ENCODE data around the gene MINDY3. TPM values are rescaled to one million over a fixed set of nuclear protein-coding genes. Genes with fewer than 3 reads are reported as not detected.
A peak's percentile ranks its signal among the peaks of the same experiment; 100 is the strongest.

The MINDY3 gene
- total RNA-seq, 1 donor: 43.6 TPM

DNA sequence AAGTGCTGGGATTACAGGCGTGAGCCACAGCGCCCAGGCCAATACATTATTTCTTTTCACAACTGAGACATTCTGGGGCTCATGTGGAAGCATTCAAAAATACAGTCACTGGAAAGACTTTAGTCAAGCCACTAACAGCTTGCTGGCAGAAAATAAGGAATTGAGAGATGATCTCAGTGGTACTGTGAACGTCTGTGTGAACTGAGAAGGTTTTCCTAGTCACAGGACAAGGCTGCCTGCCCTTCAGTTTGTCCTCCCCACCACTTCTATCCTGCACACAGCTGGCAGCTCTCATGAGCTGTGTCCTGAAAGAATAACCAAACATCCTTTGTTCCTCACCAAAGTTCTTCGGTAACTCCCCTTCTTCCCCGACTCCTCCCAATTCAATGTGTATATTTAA is 109.3 kb downstream of the MINDY3 start:
- TF ChIP-seq, protein P1, sequence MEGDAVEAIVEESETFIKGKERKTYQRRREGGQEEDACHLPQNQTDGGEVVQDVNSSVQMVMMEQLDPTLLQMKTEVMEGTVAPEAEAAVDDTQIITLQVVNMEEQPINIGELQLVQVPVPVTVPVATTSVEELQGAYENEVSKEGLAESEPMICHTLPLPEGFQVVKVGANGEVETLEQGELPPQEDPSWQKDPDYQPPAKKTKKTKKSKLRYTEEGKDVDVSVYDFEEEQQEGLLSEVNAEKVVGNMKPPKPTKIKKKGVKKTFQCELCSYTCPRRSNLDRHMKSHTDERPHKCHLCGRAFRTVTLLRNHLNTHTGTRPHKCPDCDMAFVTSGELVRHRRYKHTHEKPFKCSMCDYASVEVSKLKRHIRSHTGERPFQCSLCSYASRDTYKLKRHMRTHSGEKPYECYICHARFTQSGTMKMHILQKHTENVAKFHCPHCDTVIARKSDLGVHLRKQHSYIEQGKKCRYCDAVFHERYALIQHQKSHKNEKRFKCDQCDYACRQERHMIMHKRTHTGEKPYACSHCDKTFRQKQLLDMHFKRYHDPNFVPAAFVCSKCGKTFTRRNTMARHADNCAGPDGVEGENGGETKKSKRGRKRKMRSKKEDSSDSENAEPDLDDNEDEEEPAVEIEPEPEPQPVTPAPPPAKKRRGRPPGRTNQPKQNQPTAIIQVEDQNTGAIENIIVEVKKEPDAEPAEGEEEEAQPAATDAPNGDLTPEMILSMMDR (IDR thresholded peaks at IDR 0.05; ENCODE audit: insufficient read depth, low read length): no peak
- H3K4me3 ChIP-seq (ENCODE audit: low read depth, low read length): no peak overlapping the region
- DNase-seq (ENCODE audit: low read depth): no peak

DNA sequence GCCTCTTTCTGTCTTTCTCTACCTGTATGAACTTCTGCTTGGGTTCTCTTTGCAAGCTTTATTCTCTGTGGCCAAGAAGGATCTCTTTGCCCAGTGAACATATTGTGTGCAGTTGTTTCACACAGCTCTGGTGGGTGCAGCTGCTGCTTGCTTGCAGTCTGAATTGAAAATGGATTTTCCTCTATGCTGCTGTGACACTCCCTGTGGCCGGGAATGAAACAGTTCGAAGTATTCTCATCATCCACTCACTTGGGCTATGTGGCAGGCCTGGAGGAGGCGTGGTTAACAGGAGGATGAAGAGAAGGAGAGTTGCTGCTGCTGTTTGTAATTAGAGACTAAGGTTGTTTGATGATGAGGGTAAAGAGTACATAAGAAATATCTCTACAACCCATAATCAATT is 112.2 kb downstream of the MINDY3 start:
- TF ChIP-seq, protein P1 (IDR thresholded peaks at IDR 0.05; ENCODE audit: insufficient read depth, low read length): no peak
- no peak for DNase-seq (ENCODE audit: low read depth)
- no peak overlapping the region for H3K4me3 ChIP-seq (ENCODE audit: low read depth, low read length)

DNA sequence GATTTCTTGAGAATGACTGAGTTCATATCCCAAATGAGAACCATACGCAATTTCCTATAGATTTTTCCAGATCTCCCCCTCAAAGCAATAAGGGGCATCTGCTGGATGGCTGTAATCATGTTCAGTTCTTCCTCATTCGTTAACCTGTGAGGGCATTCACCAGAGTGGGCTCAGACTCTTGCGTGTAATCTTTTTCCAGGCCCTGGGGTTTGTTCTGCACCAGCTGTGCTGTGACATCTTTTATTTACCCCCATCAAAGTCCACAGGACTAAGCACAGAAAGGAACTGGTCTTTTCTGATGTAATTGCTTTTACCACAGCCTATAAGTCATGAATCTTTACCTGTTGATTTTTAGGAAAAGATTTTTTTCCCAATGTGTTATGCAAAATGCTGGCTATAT is 112.7 kb downstream of the MINDY3 start:
- TF ChIP-seq, protein P1 (IDR thresholded peaks at IDR 0.05; ENCODE audit: insufficient read depth, low read length): no peak

DNA sequence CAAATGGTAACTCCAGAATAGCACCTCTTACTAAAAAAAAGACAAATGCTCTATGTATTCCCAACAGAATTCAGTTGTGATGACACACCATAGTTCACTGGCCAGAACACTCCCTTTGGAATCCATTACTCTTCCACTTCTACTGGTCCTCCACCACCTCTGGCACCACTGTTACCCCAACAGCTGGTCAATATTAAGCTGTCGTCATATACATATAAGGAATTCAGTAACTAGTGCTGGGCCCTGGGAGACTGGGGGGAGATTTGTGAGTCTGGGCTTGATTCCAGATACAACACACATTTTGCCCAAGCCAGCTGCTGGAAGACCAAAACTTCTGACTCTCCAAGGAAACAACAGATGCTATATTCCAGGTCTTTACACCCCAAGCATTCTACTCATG is 114.6 kb downstream of the MINDY3 start:
- H3K4me3 ChIP-seq (ENCODE audit: low read depth, low read length): no peak overlapping the region
- peak; percentile 95 for DNase-seq (ENCODE audit: low read depth)
- TF ChIP-seq, protein P1 (IDR thresholded peaks at IDR 0.05; ENCODE audit: insufficient read depth, low read length): no peak

More for the DNA sequence above, 112.7 kb downstream of the MINDY3 start:
- no peak overlapping the region for H3K4me3 ChIP-seq (ENCODE audit: low read depth, low read length)
- DNase-seq (ENCODE audit: low read depth): no peak

DNA sequence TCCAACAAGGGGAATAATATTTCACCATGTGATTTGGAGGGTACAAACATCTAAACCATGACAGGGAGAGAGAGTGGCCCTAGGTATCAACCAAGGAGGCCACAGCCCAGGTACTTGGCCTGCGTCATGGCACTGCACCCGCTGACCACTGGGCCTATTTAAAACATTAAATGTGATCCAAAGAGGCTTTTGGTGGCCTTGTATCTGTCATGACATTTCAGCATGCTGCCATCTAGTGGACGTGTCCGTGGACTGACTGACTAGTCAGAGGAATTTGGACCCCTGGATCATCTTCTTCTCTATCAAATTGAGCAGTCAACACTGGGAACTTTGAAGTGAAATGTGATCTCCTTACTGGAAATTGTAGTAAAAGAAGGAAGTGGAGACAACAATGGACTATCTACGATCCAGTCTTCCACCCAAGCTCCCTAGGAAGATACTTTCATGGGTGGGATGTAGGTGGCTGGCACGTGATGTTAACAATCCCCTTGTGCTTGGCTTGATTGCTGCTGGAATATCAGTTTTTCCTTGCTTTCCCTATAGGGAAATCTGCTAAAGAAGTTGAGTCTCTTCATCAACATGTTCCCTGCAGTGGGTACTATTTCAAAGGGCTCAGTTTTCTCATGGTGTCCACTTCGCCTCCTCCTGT is 116.0 kb downstream of the MINDY3 start:
- TF ChIP-seq, protein P1 (IDR thresholded peaks at IDR 0.05; ENCODE audit: insufficient read depth, low read length): peak; percentile 48
- peak; percentile 57 for DNase-seq (ENCODE audit: low read depth)
- H3K4me3 ChIP-seq (ENCODE audit: low read depth, low read length): no peak overlapping the region

DNA sequence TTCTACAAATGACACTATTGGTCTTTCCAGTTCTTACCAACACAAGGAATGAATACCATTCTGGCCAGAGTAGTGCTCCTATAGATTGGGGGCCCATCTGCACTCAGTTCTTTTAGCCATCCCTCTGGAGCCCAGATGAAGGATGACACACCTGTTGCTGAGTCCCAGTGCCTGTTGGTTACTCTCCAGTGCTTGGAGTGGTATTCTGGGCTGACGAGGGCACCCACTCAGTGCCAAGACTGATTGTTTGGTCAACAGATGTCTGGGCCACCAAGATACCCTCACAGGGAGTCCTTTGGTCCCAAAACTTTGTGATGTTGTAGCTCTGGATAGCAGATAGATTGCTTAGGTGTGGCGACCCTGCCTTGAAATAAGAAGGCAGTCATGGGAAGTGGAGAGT is 116.9 kb downstream of the MINDY3 start:
- DNase-seq (ENCODE audit: low read depth): no peak
- TF ChIP-seq, protein P1 (IDR thresholded peaks at IDR 0.05; ENCODE audit: insufficient read depth, low read length): no peak
- no peak overlapping the region for H3K4me3 ChIP-seq (ENCODE audit: low read depth, low read length)

- TF ChIP-seq, protein P1 (IDR thresholded peaks at IDR 0.05; ENCODE audit: insufficient read depth, low read length): no peak
- H3K4me3 ChIP-seq (ENCODE audit: low read depth, low read length): no peak overlapping the region
- no peak for DNase-seq (ENCODE audit: low read depth)
These were observed 117.5 kb downstream of the MINDY3 start for GRCh38 chr10:15742836-15743235.
